ACC112 (cell line): ENCODE results near the gene MLXIPL.

Experiments used
- H2AFZ ChIP-seq: fragments of 200-600 bp; sonication (generic); one replicate; pipeline ENCODE4 v1.6.0; 2017; ENCODE audit warnings: antibody characterized with exemption, low read length; ENCODE audit not compliant: unreplicated experiment
- H3K27ac ChIP-seq: fragments of 200-600 bp; sonication (generic); 2 replicates; pipeline ENCODE4 v1.5.1; 2014; ENCODE audit warnings: low read depth, mild to moderate bottlenecking, antibody characterized with exemption, low read length, moderate library complexity
- H3K27me3 ChIP-seq: fragments of 200-600 bp; sonication (generic); 2 replicates; pipeline ENCODE4 v1.6.1; 2014; ENCODE audit warnings: mild to moderate bottlenecking, antibody characterized with exemption, low read length, moderate library complexity, mixed read lengths; ENCODE audit not compliant: insufficient read depth
- H3K36me3 ChIP-seq: fragments of 200-600 bp; sonication (generic); 2 replicates; pipeline ENCODE4 v1.6.1; 2016; ENCODE audit warnings: mild to moderate bottlenecking, antibody characterized with exemption, low read length, moderate library complexity, mixed read lengths; ENCODE audit not compliant: insufficient read depth
- H3K4me1 ChIP-seq: fragments of 200-600 bp; sonication (generic); one replicate; pipeline ENCODE4 v1.6.1; 2016; ENCODE audit warnings: low read length, mixed read lengths; ENCODE audit not compliant: insufficient read depth, unreplicated experiment, control insufficient read depth
- H3K4me3 ChIP-seq: fragments of 200-600 bp; sonication (generic); 2 replicates; pipeline ENCODE4 v1.5.1; 2014; ENCODE audit warnings: mild to moderate bottlenecking, low read depth, low read length
- H3K79me2 ChIP-seq: fragments of 200-600 bp; sonication (generic); one replicate; pipeline ENCODE4 v1.6.0; 2016; ENCODE audit warnings: low read length; ENCODE audit not compliant: control insufficient read depth, unreplicated experiment, insufficient read depth

Gene MLXIPL

DNA sequence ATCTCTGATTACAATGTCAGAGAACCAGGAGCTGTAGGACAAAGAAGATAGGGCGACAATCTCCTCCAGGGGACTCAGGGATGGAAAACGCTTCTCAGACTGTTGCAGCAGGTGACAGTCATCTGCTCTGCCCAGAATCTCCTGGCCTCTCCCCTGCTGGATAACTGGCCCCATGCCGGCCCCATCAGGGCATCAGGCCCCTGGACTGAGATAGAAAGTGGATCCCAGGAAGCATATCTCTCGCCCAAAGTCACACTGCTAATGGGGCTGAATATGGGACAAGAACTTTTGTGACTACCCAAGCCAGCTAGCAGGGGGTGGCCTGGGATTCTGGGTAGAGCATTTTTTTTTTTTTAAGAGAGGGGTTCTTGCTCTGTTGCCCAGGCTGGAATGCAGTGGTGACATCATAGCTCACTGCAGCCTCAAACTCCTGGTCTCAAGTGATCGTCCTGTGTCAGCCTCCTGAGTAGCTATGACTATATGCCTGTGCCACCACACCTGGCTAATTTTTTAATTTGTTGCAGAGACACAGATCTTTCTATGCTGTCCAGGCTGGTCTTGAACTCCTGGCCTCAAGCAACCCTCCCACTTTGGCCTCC, 20.5 kb upstream of the MLXIPL start:
- no peaks in the 10 kb centered on the region for H3K79me2 ChIP-seq
- H2AFZ ChIP-seq: no peak overlapping the region
- no peaks in the 10 kb centered on the region for H3K36me3 ChIP-seq
- peaks cover 40% of the 10 kb centered on the region for H3K27me3 ChIP-seq
- H3K4me1 ChIP-seq: no peaks in the 10 kb centered on the region
- H3K27ac ChIP-seq: no peak overlapping the region
- no peak overlapping the region for H3K4me3 ChIP-seq

DNA sequence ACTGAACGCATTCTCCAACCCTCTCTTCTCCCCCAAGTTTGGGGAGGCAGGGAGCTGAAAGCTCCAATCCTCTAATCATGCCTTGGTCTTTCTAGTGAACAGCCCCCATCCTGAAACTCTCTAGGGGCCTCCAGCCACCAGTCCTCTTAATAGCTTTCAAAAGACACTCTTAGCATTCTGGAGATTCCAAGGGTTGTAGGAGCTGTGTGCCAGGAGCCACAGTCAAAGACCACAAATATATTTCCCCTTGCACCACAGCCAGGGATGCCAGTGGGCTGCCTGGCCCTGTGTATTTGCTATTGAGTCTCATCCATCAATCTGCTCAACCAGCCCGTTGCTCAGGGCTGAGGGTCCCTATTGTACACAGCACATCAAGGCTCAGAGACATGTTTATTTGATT, 18.5 kb upstream of the MLXIPL start:
- H2AFZ ChIP-seq: no peak overlapping the region
- no peaks in the 10 kb centered on the region for H3K4me1 ChIP-seq
- no peaks in the 10 kb centered on the region for H3K36me3 ChIP-seq
- no peaks in the 10 kb centered on the region for H3K79me2 ChIP-seq
- no peak overlapping the region for H3K4me3 ChIP-seq
- H3K27ac ChIP-seq: no peak overlapping the region
- H3K27me3 ChIP-seq: peaks cover 22% of the 10 kb centered on the region

DNA sequence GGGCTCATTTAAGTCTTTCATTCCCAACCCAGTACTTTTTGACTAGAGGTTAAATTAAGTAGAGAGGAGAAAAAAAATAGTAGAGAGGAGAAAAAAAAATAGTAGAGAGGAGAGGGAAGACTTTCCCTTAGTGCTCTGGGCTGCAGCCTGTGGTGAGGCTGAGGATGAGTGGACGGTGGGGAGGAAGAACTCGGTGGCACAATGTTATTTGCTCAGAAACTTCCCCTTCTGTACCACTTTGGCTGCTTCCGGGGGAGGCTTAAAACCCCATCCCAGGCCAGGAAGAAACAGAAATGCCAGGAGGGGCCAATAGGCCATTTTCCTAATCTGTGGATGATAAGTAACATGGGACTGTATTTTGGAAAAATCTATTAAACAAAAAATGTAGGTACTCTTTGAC, 14.6 kb upstream of the MLXIPL start:
- H3K27ac ChIP-seq: no peak overlapping the region
- no peak overlapping the region for H3K4me3 ChIP-seq
- peaks cover 10% of the 10 kb centered on the region for H3K4me1 ChIP-seq
- no peaks in the 10 kb centered on the region for H3K27me3 ChIP-seq
- no peaks in the 10 kb centered on the region for H3K36me3 ChIP-seq
- no peaks in the 10 kb centered on the region for H3K79me2 ChIP-seq
- no peak overlapping the region for H2AFZ ChIP-seq

DNA sequence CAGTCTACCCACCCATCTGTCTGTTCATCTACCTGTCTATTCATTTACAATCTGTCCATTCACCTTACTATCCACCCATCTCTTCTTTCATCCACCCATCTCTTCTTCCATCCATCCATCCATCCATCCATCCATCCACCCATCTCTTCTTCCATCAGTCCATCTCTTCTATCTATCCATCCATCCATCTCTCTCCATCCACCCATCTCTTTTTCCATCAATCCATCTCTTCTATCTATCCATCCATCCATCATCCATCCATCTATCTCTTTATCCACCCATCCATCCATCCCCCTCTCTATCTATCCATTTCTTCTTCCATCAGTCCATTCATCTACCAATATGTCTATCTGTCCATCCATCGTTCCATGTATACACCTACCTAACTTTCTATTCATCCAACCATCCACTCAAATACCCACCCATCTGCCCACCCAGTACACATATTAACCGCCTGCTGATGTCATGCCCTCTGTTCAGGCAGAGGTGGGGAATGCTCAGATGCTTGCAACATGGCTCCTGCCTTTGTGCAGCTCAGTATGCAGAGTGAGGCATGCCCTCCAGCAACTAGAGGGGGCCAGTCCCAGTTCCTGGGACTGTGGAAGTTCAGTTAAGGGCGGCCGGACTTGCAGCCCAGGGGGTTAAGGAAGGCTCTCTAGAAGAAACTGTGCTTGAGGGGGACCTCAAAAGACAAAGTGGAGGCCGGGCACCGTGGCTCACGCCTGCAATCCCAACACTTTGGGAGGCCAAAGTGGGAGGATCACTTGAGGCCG, 11.3 kb upstream of the MLXIPL start:
- Histone ChIP-seq H3K27ac (no peak overlapping the region), H3K36me3 (no peaks in the 10 kb centered on the region), H3K4me1 (peaks cover 10% of the 10 kb centered on the region), H3K27me3 (no peaks in the 10 kb centered on the region), H3K79me2 (no peaks in the 10 kb centered on the region), H2AFZ (no peak overlapping the region), H3K4me3 (no peak overlapping the region)

DNA sequence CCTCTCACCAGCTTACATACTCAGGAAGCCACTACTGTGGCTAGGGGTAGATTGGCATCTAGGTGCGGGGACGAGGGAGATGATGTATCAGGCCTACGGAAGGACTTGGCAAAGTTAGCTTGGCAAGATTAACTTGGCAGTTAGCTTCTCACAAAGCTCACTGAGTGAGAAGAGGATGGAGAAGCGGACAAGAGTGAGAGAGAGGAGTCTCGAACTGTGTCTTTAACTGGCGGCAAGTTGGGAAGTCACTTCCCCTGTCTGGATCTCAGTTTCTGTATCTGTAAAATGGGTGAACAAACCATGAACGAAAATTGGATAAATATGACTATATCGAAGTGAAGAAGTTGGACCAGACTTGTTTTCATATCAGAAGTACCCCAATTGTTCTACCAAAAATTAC, 9.5 kb upstream of the MLXIPL start:
- no peak overlapping the region for H3K4me3 ChIP-seq
- H3K4me1 ChIP-seq: peaks cover 10% of the 10 kb centered on the region
- H3K27ac ChIP-seq: no peak overlapping the region
- H3K27me3 ChIP-seq: no peaks in the 10 kb centered on the region; the same call in 1 of the 2 replicates
- H2AFZ ChIP-seq: no peak overlapping the region
- H3K79me2 ChIP-seq: no peaks in the 10 kb centered on the region
- H3K36me3 ChIP-seq: no peaks in the 10 kb centered on the region

DNA sequence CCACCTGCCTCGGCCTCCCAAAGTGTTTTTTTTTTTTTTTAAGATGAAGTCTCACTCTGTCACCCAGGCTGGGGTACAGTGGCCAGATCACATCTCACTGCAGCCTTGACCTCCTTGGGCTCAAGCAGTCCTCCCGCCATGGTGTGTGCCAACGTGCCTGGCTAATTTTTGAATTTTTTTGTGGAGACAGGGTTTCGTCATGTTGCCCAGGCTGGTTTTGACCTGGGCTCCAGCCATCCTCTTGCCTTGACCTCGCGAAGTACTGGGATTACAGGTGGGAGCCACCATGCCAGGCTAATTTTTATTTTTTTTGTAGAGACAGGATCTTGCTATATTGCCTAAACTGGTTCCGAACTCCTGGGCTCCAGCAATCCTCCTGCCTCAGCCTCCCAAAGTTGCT, 9.0 kb upstream of the MLXIPL start:
- peaks cover 5% of the 10 kb centered on the region for H3K27me3 ChIP-seq
- no peak overlapping the region for H3K27ac ChIP-seq
- no peaks in the 10 kb centered on the region for H3K36me3 ChIP-seq
- H3K79me2 ChIP-seq: no peaks in the 10 kb centered on the region
- H2AFZ ChIP-seq: no peak overlapping the region
- H3K4me3 ChIP-seq: no peak overlapping the region
- H3K4me1 ChIP-seq: peaks cover 10% of the 10 kb centered on the region

DNA sequence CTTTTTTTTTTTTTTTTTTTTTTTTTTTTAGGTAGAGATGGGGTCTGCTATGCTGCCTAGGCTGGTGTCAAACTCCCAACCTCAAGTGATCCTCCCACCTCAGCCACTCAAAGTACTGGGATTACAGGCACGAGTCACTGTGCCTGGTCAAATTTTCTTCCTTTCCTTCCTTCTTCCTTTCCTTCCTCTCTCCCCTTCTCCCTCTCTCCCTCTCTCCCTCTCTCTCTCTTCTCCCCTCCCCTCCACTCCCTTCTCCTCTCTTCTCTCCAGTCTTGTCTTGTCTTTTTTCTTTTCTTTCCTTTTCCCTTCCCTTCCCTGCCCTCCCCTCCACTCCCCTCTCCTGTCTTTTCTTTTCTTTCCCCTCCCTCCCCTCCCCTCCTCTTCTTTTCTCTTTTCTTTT, 7.2 kb upstream of the MLXIPL start:
- H3K27ac ChIP-seq: no peak overlapping the region
- H3K36me3 ChIP-seq: no peaks in the 10 kb centered on the region
- peaks cover 8% of the 10 kb centered on the region for H3K4me1 ChIP-seq
- no peak overlapping the region for H2AFZ ChIP-seq
- H3K79me2 ChIP-seq: no peaks in the 10 kb centered on the region
- peaks cover 15% of the 10 kb centered on the region for H3K27me3 ChIP-seq
- no peak overlapping the region for H3K4me3 ChIP-seq

DNA sequence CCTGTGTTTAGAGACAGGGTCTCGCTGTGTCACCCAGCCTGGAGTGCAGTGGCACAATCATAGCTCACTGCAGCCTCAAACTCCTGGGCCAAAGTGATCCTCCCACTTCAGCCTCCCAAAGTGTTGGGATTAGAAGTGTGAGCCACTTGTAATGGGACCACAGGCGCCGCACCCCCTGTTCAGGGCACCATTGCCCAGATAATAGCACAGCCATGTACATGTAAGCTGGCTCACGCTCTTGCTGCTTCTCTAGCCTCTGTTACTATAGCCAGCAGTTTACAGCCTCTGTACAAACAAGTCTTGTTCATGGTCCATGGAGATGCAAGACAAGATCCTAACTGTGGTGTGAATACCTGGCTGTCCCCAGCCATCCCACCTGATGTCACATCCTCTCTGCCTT, 4.2 kb upstream of the MLXIPL start:
- Histone ChIP-seq H3K4me1 (peaks cover 6% of the 10 kb centered on the region), H3K4me3 (no peak overlapping the region), H3K36me3 (no peaks in the 10 kb centered on the region), H3K27ac (no peak overlapping the region), H2AFZ (no peak overlapping the region), H3K79me2 (no peaks in the 10 kb centered on the region), H3K27me3 (peaks cover 37% of the 10 kb centered on the region)

DNA sequence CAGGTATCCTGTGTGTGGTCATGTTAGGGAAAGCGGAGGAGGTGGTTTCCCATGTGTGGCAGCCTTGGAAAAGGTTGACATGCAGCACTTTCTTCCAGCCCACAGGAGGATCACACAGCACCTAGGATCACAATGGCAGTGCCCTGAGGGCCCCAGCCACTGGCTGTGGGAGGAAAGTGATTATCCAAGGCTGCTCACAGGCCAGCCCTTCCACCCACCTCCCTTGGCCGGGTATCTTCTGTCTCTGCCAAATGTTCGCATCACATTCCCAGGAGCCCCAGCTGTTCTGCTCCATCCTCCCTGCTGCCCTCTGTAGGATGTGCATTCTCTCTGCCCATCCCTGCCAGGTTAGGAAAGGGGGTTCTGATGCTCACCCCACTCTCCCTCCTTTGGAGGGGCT, 2.5 kb upstream of the MLXIPL start:
- Histone ChIP-seq H3K4me1 (peaks cover 16% of the 10 kb centered on the region), H2AFZ (no peak overlapping the region), H3K79me2 (no peaks in the 10 kb centered on the region), H3K27ac (no peak overlapping the region), H3K4me3 (no peak overlapping the region), H3K36me3 (no peaks in the 10 kb centered on the region), H3K27me3 (peaks cover 47% of the 10 kb centered on the region)

DNA sequence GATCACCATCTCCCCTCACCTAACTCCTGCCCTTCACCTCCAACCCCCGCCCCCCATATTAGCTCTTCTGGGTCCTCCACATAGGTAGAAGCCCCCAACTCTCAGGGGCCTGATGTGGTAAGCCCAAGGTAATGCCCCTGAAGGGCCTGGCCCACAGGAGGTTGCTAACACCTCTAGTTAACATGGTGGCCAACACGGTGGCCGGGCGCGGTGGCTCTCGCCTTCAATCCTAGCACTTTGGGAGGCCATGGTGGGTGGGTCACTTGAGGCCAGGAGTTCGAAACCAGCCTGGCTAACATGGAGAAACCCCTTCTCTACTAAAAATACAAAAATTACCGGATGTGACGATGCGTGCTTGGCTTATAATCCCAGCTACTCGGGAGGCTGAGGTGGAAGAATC, 954 bp upstream of the MLXIPL start:
- no peak overlapping the region for H2AFZ ChIP-seq
- peaks cover 16% of the 10 kb centered on the region for H3K4me1 ChIP-seq
- H3K79me2 ChIP-seq: no peaks in the 10 kb centered on the region

DNA sequence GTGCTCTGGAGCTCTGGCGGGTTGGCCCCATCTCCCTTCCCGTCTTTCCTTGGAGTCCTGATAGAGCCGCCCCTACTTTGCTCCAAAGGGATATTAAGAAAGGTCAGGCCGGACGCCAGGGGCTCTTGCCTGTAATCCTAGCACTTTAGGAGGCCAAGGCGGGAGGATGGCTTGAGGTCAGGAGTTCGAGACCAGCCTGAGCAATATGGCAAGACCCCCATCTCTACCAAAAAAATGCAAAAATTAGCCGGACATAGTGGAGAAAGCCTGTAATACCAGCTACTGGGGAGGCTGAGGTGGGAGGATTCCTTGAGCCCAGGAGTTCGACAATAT, 313 bp upstream of the MLXIPL start:
- Histone ChIP-seq H2AFZ (no peak overlapping the region), H3K27ac (no peak overlapping the region), H3K36me3 (no peaks in the 10 kb centered on the region), H3K4me1 (peaks cover 16% of the 10 kb centered on the region), H3K27me3 (peaks cover 47% of the 10 kb centered on the region), H3K79me2 (no peaks in the 10 kb centered on the region), H3K4me3 (peak overlapping the region; percentile 75)

More for the DNA sequence above, 954 bp upstream of the MLXIPL start:
- H3K27me3 ChIP-seq: peaks cover 47% of the 10 kb centered on the region
- H3K27ac ChIP-seq: no peak overlapping the region
- no peaks in the 10 kb centered on the region for H3K36me3 ChIP-seq
- H3K4me3 ChIP-seq: no peak overlapping the region
